ENCODE measurements around the gene PDE11A. TPM values are rescaled to one million over a fixed set of nuclear protein-coding genes. Genes with fewer than 3 reads are reported as not detected.

Gene PDE11A
- total and polyA plus RNA-seq, 2 experiments from 2014 or later: 1.7 to 3.6 TPM

DNA sequence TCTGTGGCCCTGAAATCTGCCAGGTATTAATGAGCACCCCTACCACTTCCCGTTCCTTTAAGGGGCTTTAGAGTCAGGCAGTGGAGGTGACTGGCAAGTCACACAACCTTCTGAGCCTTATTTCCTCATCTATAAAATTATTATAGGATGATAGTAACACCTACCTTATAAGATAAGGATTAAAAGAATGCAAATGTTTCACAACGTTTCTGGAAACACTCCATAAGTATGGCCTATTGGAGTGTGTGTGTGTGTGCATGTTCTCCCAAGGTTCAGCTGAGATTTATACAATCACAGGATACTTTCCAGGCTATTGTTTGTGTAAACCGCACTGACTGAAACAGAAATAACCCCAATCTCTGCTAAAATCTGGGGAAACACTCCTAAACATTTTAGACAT lies 176.0 kb downstream of the PDE11A start:
- H3K4me3 ChIP-seq: no peak overlapping the region
- H3K36me3 ChIP-seq: no peaks in the 10 kb centered on the region
- no peaks in the 10 kb centered on the region for H3K27me3 ChIP-seq
- TF ChIP-seq, protein P1, sequence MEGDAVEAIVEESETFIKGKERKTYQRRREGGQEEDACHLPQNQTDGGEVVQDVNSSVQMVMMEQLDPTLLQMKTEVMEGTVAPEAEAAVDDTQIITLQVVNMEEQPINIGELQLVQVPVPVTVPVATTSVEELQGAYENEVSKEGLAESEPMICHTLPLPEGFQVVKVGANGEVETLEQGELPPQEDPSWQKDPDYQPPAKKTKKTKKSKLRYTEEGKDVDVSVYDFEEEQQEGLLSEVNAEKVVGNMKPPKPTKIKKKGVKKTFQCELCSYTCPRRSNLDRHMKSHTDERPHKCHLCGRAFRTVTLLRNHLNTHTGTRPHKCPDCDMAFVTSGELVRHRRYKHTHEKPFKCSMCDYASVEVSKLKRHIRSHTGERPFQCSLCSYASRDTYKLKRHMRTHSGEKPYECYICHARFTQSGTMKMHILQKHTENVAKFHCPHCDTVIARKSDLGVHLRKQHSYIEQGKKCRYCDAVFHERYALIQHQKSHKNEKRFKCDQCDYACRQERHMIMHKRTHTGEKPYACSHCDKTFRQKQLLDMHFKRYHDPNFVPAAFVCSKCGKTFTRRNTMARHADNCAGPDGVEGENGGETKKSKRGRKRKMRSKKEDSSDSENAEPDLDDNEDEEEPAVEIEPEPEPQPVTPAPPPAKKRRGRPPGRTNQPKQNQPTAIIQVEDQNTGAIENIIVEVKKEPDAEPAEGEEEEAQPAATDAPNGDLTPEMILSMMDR (IDR thresholded peaks at IDR 0.05; ENCODE audit: low read depth, low read length): no peak
- H3K4me1 ChIP-seq (ENCODE audit: low read depth): peaks cover 15% of the 10 kb centered on the region
- H3K27ac ChIP-seq: peak overlapping the region; percentile 8
- H3K9me3 ChIP-seq (ENCODE audit: low read depth): no peaks in the 10 kb centered on the region
- DNase-seq (ENCODE audit: low read depth in 1 of 2, low spot score in 1 of 2): no peak

DNA sequence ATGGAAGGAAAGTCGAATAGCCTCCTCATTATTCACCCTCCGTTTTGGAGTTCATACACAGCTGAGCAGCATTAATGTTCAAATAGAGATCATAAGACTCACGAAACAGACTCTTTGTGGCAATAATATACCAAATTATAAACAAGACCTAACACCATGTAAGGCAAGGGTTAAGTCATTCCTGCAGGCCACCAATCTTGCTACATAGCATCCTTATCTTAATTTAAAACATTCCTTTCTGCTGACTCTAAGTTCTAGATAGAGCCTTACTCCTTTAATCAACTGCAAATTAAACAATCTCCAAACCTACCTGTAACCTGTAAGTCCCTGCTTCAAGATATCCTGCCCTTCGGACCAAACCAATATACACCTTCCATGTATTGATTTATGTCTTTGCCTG lies 178.0 kb downstream of the PDE11A start:
- peaks cover 15% of the 10 kb centered on the region for H3K4me1 ChIP-seq (ENCODE audit: low read depth)
- H3K27me3 ChIP-seq: no peaks in the 10 kb centered on the region
- H3K36me3 ChIP-seq: no peaks in the 10 kb centered on the region
- no peaks in the 10 kb centered on the region for H3K9me3 ChIP-seq (ENCODE audit: low read depth)
- DNase-seq (ENCODE audit: low read depth in 1 of 2, low spot score in 1 of 2): no peak
- no peak overlapping the region for H3K4me3 ChIP-seq
- TF ChIP-seq, protein P1 (IDR thresholded peaks at IDR 0.05; ENCODE audit: low read depth, low read length): no peak
- peak overlapping the region; percentile 62 for H3K27ac ChIP-seq

DNA sequence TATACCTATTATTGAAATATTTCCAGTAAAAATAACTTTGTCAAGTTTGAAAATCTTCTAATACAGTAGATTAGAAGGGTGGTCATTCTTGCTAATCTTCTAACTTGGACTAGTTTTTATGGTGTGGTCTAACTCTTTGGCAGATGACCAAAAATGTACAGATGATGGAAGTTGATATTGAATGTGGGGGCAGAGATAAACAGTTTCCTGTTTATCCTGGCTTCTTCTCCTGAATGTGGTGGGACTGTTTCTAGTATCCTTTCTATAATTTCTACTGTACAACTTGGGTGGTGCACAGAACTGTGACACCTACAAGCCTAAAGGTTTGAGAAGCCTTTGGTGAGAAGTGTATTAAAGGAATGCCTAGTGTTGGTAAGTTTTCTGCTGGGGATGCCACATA lies 178.7 kb downstream of the PDE11A start:
- H3K9me3 ChIP-seq (ENCODE audit: low read depth): no peaks in the 10 kb centered on the region
- TF ChIP-seq, protein P1 (IDR thresholded peaks at IDR 0.05; ENCODE audit: low read depth, low read length): no peak
- H3K27me3 ChIP-seq: no peaks in the 10 kb centered on the region
- no peak overlapping the region for H3K4me3 ChIP-seq
- H3K4me1 ChIP-seq (ENCODE audit: low read depth): peaks cover 15% of the 10 kb centered on the region
- H3K36me3 ChIP-seq: no peaks in the 10 kb centered on the region
- H3K27ac ChIP-seq: no peak overlapping the region
- DNase-seq (ENCODE audit: low read depth in 1 of 2, low spot score in 1 of 2): no peak

DNA sequence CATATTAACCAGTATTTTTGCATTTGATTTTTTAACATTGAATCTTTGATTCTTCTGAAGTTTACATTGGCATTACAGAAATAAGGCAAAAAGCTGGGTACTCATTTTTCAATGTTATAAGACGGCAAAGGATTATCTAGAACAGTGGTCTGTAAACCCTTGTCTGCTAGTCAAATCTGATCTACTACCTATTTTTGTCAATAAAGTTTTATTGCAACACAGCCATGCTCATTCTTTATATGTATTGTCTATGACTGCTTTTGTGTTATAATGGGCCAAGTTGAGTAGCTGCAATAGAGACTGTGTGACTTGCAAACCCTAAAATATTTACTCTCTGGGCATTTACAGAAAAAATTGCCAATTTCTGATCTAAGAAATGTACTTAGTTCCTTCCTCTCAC lies 181.0 kb downstream of the PDE11A start:
- H3K36me3 ChIP-seq: no peaks in the 10 kb centered on the region
- H3K9me3 ChIP-seq (ENCODE audit: low read depth): no peaks in the 10 kb centered on the region
- no peak for DNase-seq (ENCODE audit: low read depth in 1 of 2, low spot score in 1 of 2)
- no peak overlapping the region for H3K27ac ChIP-seq
- TF ChIP-seq, protein P1 (IDR thresholded peaks at IDR 0.05; ENCODE audit: low read depth, low read length): no peak
- peaks cover 15% of the 10 kb centered on the region for H3K4me1 ChIP-seq (ENCODE audit: low read depth)
- H3K4me3 ChIP-seq: no peak overlapping the region
- H3K27me3 ChIP-seq: no peaks in the 10 kb centered on the region

DNA sequence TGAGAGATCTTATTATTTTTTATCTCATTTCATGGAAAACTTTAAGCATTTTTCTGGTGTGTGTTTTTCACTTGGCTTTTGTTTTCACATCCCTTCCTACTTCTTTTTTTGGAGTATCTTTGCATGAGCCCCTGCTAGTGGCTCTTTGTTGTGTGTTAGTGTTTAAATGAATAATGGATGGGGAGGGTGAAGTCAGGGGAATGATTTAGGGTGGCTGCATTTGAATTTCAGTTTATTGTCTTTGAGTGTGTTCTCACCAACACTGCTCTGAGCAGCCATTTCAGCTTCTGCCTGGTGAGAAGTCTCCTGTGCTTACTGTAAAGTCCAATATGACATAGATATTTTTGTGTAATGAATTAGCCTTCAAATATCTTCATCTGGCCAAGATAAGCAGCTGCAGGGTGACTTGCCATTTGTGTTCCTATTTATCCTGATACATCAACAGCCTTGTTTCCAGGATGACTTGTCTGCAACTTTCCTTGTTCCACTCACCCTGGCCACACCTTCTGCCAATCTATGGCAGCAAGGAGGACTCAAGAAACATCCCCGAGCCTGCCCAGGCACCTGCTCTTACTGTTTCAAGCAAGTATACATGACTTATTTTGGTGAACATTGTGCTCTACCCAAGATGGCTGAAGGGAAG lies 182.6 kb downstream of the PDE11A start:
- TF ChIP-seq, protein P1 (IDR thresholded peaks at IDR 0.05; ENCODE audit: low read depth, low read length): no peak
- Histone ChIP-seq H3K27me3 (no peaks in the 10 kb centered on the region), H3K9me3 (ENCODE audit: low read depth) (no peaks in the 10 kb centered on the region), H3K36me3 (no peaks in the 10 kb centered on the region), H3K4me3 (no peak overlapping the region), H3K27ac (no peak overlapping the region), H3K4me1 (ENCODE audit: low read depth) (peaks cover 21% of the 10 kb centered on the region)
- DNase-seq (ENCODE audit: low read depth in 1 of 2, low spot score in 1 of 2): no peak
